CD4-positive, alpha-beta T cell treated with Interferon gamma for 1 hour (primary cell): ENCODE measurements around the gene AP3B1.

Experiments used
- DNase-seq: peaks from one replicate; pipeline ENCODE4 v3.0.0-alpha.2; 2020

Gene AP3B1

GRCh38 chr5:78289911-78290310, 4.6 kb downstream of the AP3B1 start:
- DNase-seq: no peak

GRCh38 chr5:78288246-78288645, 6.3 kb downstream of the AP3B1 start:
- DNase-seq: no peak

- DNase-seq: no peak
Measured at GRCh38 chr5:78287833-78288232, 6.7 kb downstream of the AP3B1 start.

- DNase-seq: no peak
Measured at GRCh38 chr5:78287169-78287568, 7.3 kb downstream of the AP3B1 start.

- no peak for DNase-seq
Measured at GRCh38 chr5:78286290-78286689, 8.2 kb downstream of the AP3B1 start.

GRCh38 chr5:78283802-78284201, 10.7 kb downstream of the AP3B1 start:
- DNase-seq: no peak

GRCh38 chr5:78283105-78283504, 11.4 kb downstream of the AP3B1 start:
- no peak for DNase-seq

- no peak for DNase-seq
Measured at GRCh38 chr5:78280261-78280660, 14.2 kb downstream of the AP3B1 start.

- no peak for DNase-seq
Measured at GRCh38 chr5:78279194-78279593, 15.3 kb downstream of the AP3B1 start.

- DNase-seq: no peak
Measured at GRCh38 chr5:78277715-78278114, 16.8 kb downstream of the AP3B1 start.

- DNase-seq: no peak
Measured at GRCh38 chr5:78275998-78276543, 18.4 kb downstream of the AP3B1 start.

GRCh38 chr5:78274540-78275197, 19.8 kb downstream of the AP3B1 start:
- no peak for DNase-seq

GRCh38 chr5:78273436-78273835, 21.1 kb downstream of the AP3B1 start:
- DNase-seq: no peak

GRCh38 chr5:78271766-78272165, 22.7 kb downstream of the AP3B1 start:
- DNase-seq: no peak

GRCh38 chr5:78269088-78269703, 25.3 kb downstream of the AP3B1 start:
- no peak for DNase-seq

GRCh38 chr5:78268356-78268755, 26.1 kb downstream of the AP3B1 start:
- no peak for DNase-seq

GRCh38 chr5:78265163-78265562, 29.3 kb downstream of the AP3B1 start:
- DNase-seq: no peak

GRCh38 chr5:78264600-78264999, 29.9 kb downstream of the AP3B1 start:
- DNase-seq: no peak

GRCh38 chr5:78260771-78261170, 33.7 kb downstream of the AP3B1 start:
- DNase-seq: no peak

GRCh38 chr5:78253201-78253600, 41.3 kb downstream of the AP3B1 start:
- no peak for DNase-seq

GRCh38 chr5:78252715-78253114, 41.8 kb downstream of the AP3B1 start:
- no peak for DNase-seq

- DNase-seq: no peak
Measured at GRCh38 chr5:78251663-78252284, 42.7 kb downstream of the AP3B1 start.

GRCh38 chr5:78245136-78245535, 49.4 kb downstream of the AP3B1 start:
- no peak for DNase-seq

- DNase-seq: no peak
Measured at GRCh38 chr5:78243639-78244038, 50.9 kb downstream of the AP3B1 start.
